Head of caudate nucleus (tissue), 42 donors: ENCODE results near the gene PTPRE.

ENCODE experiments used
- DNase-seq, 42 donors: peaks; one replicate each; pipeline versions ENCODE4 v3.0.0 to v3.0.0-alpha.2; 2020 to 2021; ENCODE audit warnings: mixed read lengths in 7 of 42
- intact Hi-C: fragments of 100-400 bp; cut with DNase I; formaldehyde crosslinking; loops from one replicate; pipeline ENCODE4 v1.15.0; 2022

PTPRE gene

GRCh38 chr10:128003521-128003920 is 96.6 kb downstream of the PTPRE start:
- peak in 2 of 42 donors; percentile 8 to 22 for DNase-seq
- intact Hi-C loops: no loop called here

- intact Hi-C loops: no loop called here
- DNase-seq: no peak
Observed at GRCh38 chr10:128005858-128006257, 99.0 kb downstream of the PTPRE start.

- intact Hi-C loops: no loop called here
- DNase-seq: no peak
Observed at GRCh38 chr10:128007056-128007455, 100.2 kb downstream of the PTPRE start.

GRCh38 chr10:128007971-128008370 is 101.1 kb downstream of the PTPRE start:
- intact Hi-C loops: no loop called here
- peak in 1 of 42 donors; percentile 4 for DNase-seq

- DNase-seq: peak in 1 of 42 donors; percentile 10
- intact Hi-C loops: no loop called here
Observed at GRCh38 chr10:128008521-128009250, 101.8 kb downstream of the PTPRE start.

GRCh38 chr10:128009372-128010126 is 102.6 kb downstream of the PTPRE start:
- intact Hi-C loops: loop anchor here (2.0 kb wide), 1 partner anchor 103 kb away; the partner anchor contains the start of gene PTPRE
- DNase-seq: peak in 2 of 42 donors; percentile 10 to 24

- intact Hi-C loops: loop anchor here (2.0 kb wide), 1 partner anchor 105 kb away; the partner anchor contains the start of gene PTPRE
- DNase-seq: peak; percentile 67 to 95 (median 86)
Observed at GRCh38 chr10:128011059-128011979, 104.4 kb downstream of the PTPRE start.

GRCh38 chr10:128013626-128014025 is 106.7 kb downstream of the PTPRE start:
- intact Hi-C loops: no loop called here
- no peak for DNase-seq

- DNase-seq: no peak
- intact Hi-C loops: no loop called here
Observed at GRCh38 chr10:128014236-128014635, 107.3 kb downstream of the PTPRE start.

GRCh38 chr10:128016423-128017060 is 109.6 kb downstream of the PTPRE start:
- no peak for DNase-seq
- intact Hi-C loops: no loop called here

GRCh38 chr10:128017822-128018221 is 110.9 kb downstream of the PTPRE start:
- intact Hi-C loops: no loop called here
- DNase-seq: no peak

- DNase-seq: no peak
- intact Hi-C loops: no loop called here
Observed at GRCh38 chr10:128018236-128018635, 111.3 kb downstream of the PTPRE start.

- DNase-seq: no peak
- intact Hi-C loops: no loop called here
Observed at GRCh38 chr10:128018691-128019090, 111.8 kb downstream of the PTPRE start.

- intact Hi-C loops: no loop called here
- peak in 1 of 42 donors; percentile 19 for DNase-seq
Observed at GRCh38 chr10:128022261-128023196, 115.6 kb downstream of the PTPRE start.

- intact Hi-C loops: no loop called here
- DNase-seq: peak in 1 of 42 donors; percentile 25
Observed at GRCh38 chr10:128024426-128024825, 117.5 kb downstream of the PTPRE start.

GRCh38 chr10:128025437-128025836 is 118.5 kb downstream of the PTPRE start:
- intact Hi-C loops: no loop called here
- peak in 1 of 42 donors; percentile 17 for DNase-seq

GRCh38 chr10:128025951-128026350 is 119.0 kb downstream of the PTPRE start:
- intact Hi-C loops: no loop called here
- DNase-seq: peak in 2 of 42 donors; percentile 5 to 19
